K562 (cell line): Measurements from ENCODE around the gene STXBP5L. TPM values are rescaled to one million over a fixed set of nuclear protein-coding genes. Genes with fewer than 3 reads are reported as not detected.

ENCODE experiments used
- ATAC-seq: fragments of 200-7000 bp; cut with Tn5 transposase; 3 replicates; pipeline ENCODE4 v1.9.1; 2020; ENCODE audit warnings: moderate library complexity
- Bru-seq: library from RNA; stranded (reverse); fragments of 400-500 nt; gene quantifications from one replicate; lab custom pipeline; 2021; lab: Mats Ljungman, UMichigan
- BruChase-seq, 2 experiments: library from RNA; stranded (reverse); fragments of 400-500 nt; gene quantifications; one replicate each; lab custom pipeline; 2021; lab: Mats Ljungman, UMichigan
- BruUV-seq: library from RNA; stranded (reverse); fragments of 400-500 nt; replicated peaks from 2 replicates; lab custom pipeline; 2021; lab: Mats Ljungman, UMichigan
- CTCF ChIA-PET: fragments of 300-600 bp; formaldehyde crosslinking; extraction: SDS; loops from one replicate; lab custom pipeline; 2021; ENCODE audit warnings: low intra/inter-chr PET ratio; lab: Yijun Ruan, JAX
- POLR2A ChIA-PET: fragments of 300-600, 350-650 bp; sonication (Branson Sonifier 250); formaldehyde crosslinking; extraction: SDS; loops from one replicate; lab custom pipeline; 2021; ENCODE audit warnings: antibody characterized with exemption, inconsistent platforms; lab: Yijun Ruan, JAX
- DNase-seq, 4 experiments: peaks; one replicate each; pipeline versions ENCODE4 v3.0.0 to v3.0.0-alpha.2; 2011 to 2018; ENCODE audit warnings: low spot score in 3 of 4, mixed read lengths in 3 of 4; ENCODE audit errors: extremely low read depth in 1 of 4
- FAIRE-seq: peaks from 2 replicates; lab custom pipeline; 2011; peaks lifted over from hg19 to GRCh38; lab: Jason Lieb, UNC
- H2AFZ ChIP-seq: 2 replicates; pipeline ENCODE4 v1.6.0; 2011; ENCODE audit warnings: low read depth, low read length, control low read depth, inconsistent platforms
- H3K27ac ChIP-seq: fragments of 200-600 bp; 3 replicates; pipeline ENCODE4 v1.8.0; 2011; ENCODE audit warnings: low read depth, mild to moderate bottlenecking, control low read depth, inconsistent platforms, low read length, moderate library complexity, mixed read lengths; ENCODE audit errors: extremely low read depth
- H3K27me3 ChIP-seq, 2 experiments: fragments of 300-600 bp in 1 of 2; 2 replicates in 1 of 2; 3 replicates in 1 of 2; pipeline versions ENCODE4 v1.6.0 to v1.8.0; 2011; ENCODE audit warnings: inconsistent platforms in 2 of 2, low read length in 2 of 2, mild to moderate bottlenecking in 1 of 2, mixed read lengths in 1 of 2, moderate library complexity in 1 of 2; ENCODE audit not compliant: control insufficient read depth in 2 of 2, insufficient read depth in 2 of 2
- H3K36me3 ChIP-seq: fragments of 300-600 bp; 3 replicates; pipeline ENCODE4 v1.8.0; 2011; ENCODE audit warnings: mild to moderate bottlenecking, low read length, inconsistent platforms; ENCODE audit not compliant: control insufficient read depth, insufficient read depth
- H3K4me1 ChIP-seq, 2 experiments: fragments of 200-600 bp in 1 of 2; replicated peaks in 1 of 2; 2 replicates in 1 of 2; 3 replicates in 1 of 2; pipeline versions ENCODE4 v1.5.1 to v1.8.0; 2011; ENCODE audit warnings: inconsistent platforms in 2 of 2, low read length in 2 of 2, mild to moderate bottlenecking in 1 of 2, mixed read lengths in 1 of 2, moderate library complexity in 1 of 2; ENCODE audit not compliant: control insufficient read depth in 2 of 2, insufficient read depth in 2 of 2
- H3K4me2 ChIP-seq: 2 replicates; pipeline ENCODE4 v1.6.1; 2011; ENCODE audit warnings: low read length, control low read depth, inconsistent platforms, mixed read lengths; ENCODE audit not compliant: insufficient read depth
- H3K4me3 ChIP-seq: fragments of 200-600 bp; sonication (generic), shearing (Covaris generic); 2 replicates; pipeline ENCODE4 v1.5.1; 2016; ENCODE audit warnings: control low read depth, inconsistent platforms
- H3K79me2 ChIP-seq: fragments of 200-600 bp; 3 replicates; pipeline ENCODE4 v1.8.0; 2011; ENCODE audit warnings: low read length, inconsistent platforms; ENCODE audit not compliant: control insufficient read depth, insufficient read depth
- H3K9ac ChIP-seq, 2 experiments: 2 replicates each; pipeline versions ENCODE4 v1.6.0 to v1.6.1; 2011; ENCODE audit warnings: low read depth in 2 of 2, low read length in 2 of 2, control low read depth in 1 of 2, inconsistent platforms in 1 of 2, mild to moderate bottlenecking in 1 of 2, mixed read lengths in 1 of 2; ENCODE audit not compliant: insufficient read depth in 1 of 2
- H3K9me1 ChIP-seq: one replicate; pipeline ENCODE4 v1.6.0; 2011; ENCODE audit warnings: inconsistent platforms, mild to moderate bottlenecking, low read length, moderate library complexity; ENCODE audit not compliant: control insufficient read depth, insufficient read depth
- H3K9me3 ChIP-seq: replicated peaks from 2 replicates; pipeline ENCODE4 v1.5.1; 2011; ENCODE audit warnings: low read depth, low read length, inconsistent platforms; ENCODE audit not compliant: control insufficient read depth, insufficient read depth
- H4K20me1 ChIP-seq: replicated peaks from 2 replicates; pipeline ENCODE4 v1.6.1; 2011; ENCODE audit warnings: low read length, inconsistent platforms, mixed read lengths; ENCODE audit not compliant: control insufficient read depth, insufficient read depth
- ATF1 ChIP-seq, 2 experiments: fragments of 450-650 bp in 1 of 2; IDR thresholded peaks; 2 replicates each; pipeline ENCODE4 v1.6.1; 2016; ENCODE audit warnings: missing compliant biosample characterization in 1 of 2, missing genetic modification characterization in 1 of 2
- CXXC5 ChIP-seq: fragments of 250-450 bp; sonication (Bioruptor Pico); IDR thresholded peaks from 2 replicates; pipeline ENCODE4 v1.8.0; 2022; ENCODE audit warnings: inconsistent platforms, mild to moderate bottlenecking, moderate library complexity
- EGR1 ChIP-seq: fragments of 450-650 bp; conservative IDR thresholded peaks from 2 replicates; pipeline ENCODE4 v1.6.1; 2017; ENCODE audit warnings: mild to moderate bottlenecking
- EHMT2 ChIP-seq: fragments of 450-650 bp; IDR thresholded peaks from 2 replicates; pipeline ENCODE4 v1.6.1; 2018; ENCODE audit warnings: antibody characterized with exemption
- MAZ ChIP-seq, 2 experiments: fragments of 450-650 bp in 1 of 2; sonication (generic) in 1 of 2; formaldehyde crosslinking; IDR thresholded peaks in 1 of 2; conservative IDR thresholded peaks in 1 of 2; 2 replicates each; pipeline versions ENCODE4 v1.4.0 to v1.5.0; 2020; ENCODE audit warnings: mild to moderate bottlenecking in 1 of 2, missing genetic modification reagents in 1 of 2
- MIER1 ChIP-seq: fragments of 450-650 bp; IDR thresholded peaks from 2 replicates; pipeline ENCODE4 v1.6.1; 2016; ENCODE audit warnings: antibody characterized with exemption, mild to moderate bottlenecking, low read depth
- PKNOX1 ChIP-seq: fragments of 450-650 bp; IDR thresholded peaks from 2 replicates; pipeline ENCODE4 v1.6.1; 2016
- POLR2AphosphoS5 ChIP-seq: IDR thresholded peaks from 2 replicates; pipeline ENCODE4 v1.6.1; 2011; ENCODE audit warnings: mild to moderate bottlenecking, low read depth, low read length, moderate library complexity; ENCODE audit not compliant: control insufficient read depth, insufficient read depth
- SMAD1 ChIP-seq: fragments of 150-350 bp; IDR thresholded peaks from 2 replicates; pipeline ENCODE4 v1.6.1; 2014; ENCODE audit warnings: low read length, low read depth; ENCODE audit not compliant: partially characterized antibody
- TFAP4 ChIP-seq: sonication (generic); formaldehyde crosslinking; IDR thresholded peaks from 2 replicates; pipeline ENCODE4 v1.8.0; 2022; ENCODE audit warnings: missing genetic modification reagents, mild to moderate bottlenecking, moderate library complexity, borderline replicate concordance
- WGBS: fragments of 100-300 bp; shearing (Covaris generic); methylation state at CpG from one replicate; pipeline ENCODE4 v1.1.6; 2016; ENCODE audit warnings: low coverage, mixed read lengths; ENCODE audit not compliant: insufficient coverage; ENCODE audit errors: missing lambda C conversion rate; 5-methylcytosine and 5-hydroxymethylcytosine counted together
- in situ Hi-C: fragments of 300-500 bp; cut with MboI; formaldehyde crosslinking; loops from 4 replicates; pipeline ENCODE4 v1.15.0; 2018; ENCODE audit warnings: inconsistent platforms, mixed read lengths
- intact Hi-C: fragments of 100-400 bp; cut with micrococcal nuclease; formaldehyde crosslinking; loops from 2 replicates; pipeline ENCODE4 v1.14.2; 2022
- long read RNA-seq, 3 experiments: library from polyadenylated mRNA in 2 of 3; library from RNA in 1 of 3; unstranded in 2 of 3; stranded (forward) in 1 of 3; transcript quantifications; one replicate each; pipeline ENCODE4 v2.0.0, GENCODE V29; 2019 to 2022
- polyA minus RNA-seq, 3 experiments: library from RNA; depleted of rRNA, polyadenylated mRNA; stranded (reverse); fragments of >200 nt; gene quantifications; 2 replicates each; pipeline ENCODE4 v1.2.3, GENCODE V29; 2011
- polyA plus RNA-seq, 8 experiments: library from polyadenylated mRNA; depleted of rRNA in 4 of 8; stranded (reverse) in 5 of 8; unstranded in 3 of 8; fragments of >200 nt; fragmentation: Nextera tagmentation in 2 of 8; fragmentation: Illumina TruSeq in 1 of 8; extraction: Ambion mirVana in 2 of 8; extraction: Trizol in 1 of 8; gene quantifications; 2 replicates each; pipeline versions ENCODE4 v1.2.1 to v1.2.3, GENCODE V29; 2011 to 2014; ENCODE audit warnings: inconsistent platforms in 1 of 8, missing spikeins in 1 of 8
- total RNA-seq, 7 experiments: library from RNA; depleted of rRNA in 6 of 7; stranded (reverse); fragments of >200 nt in 6 of 7; fragmentation: Illumina TruSeq in 2 of 7; extraction: Trizol in 2 of 7; gene quantifications; 2 replicates each; pipeline versions ENCODE4 v1.2.1 to v1.2.3, GENCODE V29; 2011 to 2021; ENCODE audit warnings: low replicate concordance in 1 of 7
- TF ChIP-seq, protein P1 (sequence below), 2 experiments: fragments of 450-650 bp; conservative IDR thresholded peaks; 2 replicates each; pipeline ENCODE4 v1.6.1; 2017; ENCODE audit warnings: mild to moderate bottlenecking in 2 of 2, moderate library complexity in 2 of 2

The STXBP5L gene
- 0.05 TPM in 1 of 2 replicates, not detected in the other for total RNA-seq (2011; cell fraction: chromatin; rRNA removed; ENCODE audit: low replicate concordance)
- not detected in 2 replicates for total RNA-seq (2011; cell fraction: nucleolus; rRNA removed)
- not detected in 2 replicates for total RNA-seq (2011; cell fraction: nucleoplasm; rRNA removed)
- total RNA-seq (2014; rRNA removed): not detected in 2 replicates
- not detected in 2 replicates for total RNA-seq (2014; rRNA removed; fragmentation: Illumina TruSeq; extraction: Trizol)
- total RNA-seq (2015; rRNA removed; fragmentation: Illumina TruSeq; extraction: Trizol): not detected in 2 replicates
- total RNA-seq (2021): not detected in 2 replicates
- 0.01 and 0.04 TPM in 2 replicates for polyA plus RNA-seq (2011; rRNA removed)
- polyA plus RNA-seq (2011; cell fraction: cytosol; rRNA removed): not detected in 2 replicates
- polyA plus RNA-seq (2011; cell fraction: nucleus; rRNA removed): not detected in 2 replicates
- 0.08 and 0.22 TPM in 2 replicates for polyA plus RNA-seq (2012)
- not detected in 2 replicates for polyA plus RNA-seq (2014; fragmentation: Illumina TruSeq; extraction: Trizol)
- under 1 TPM; 0.03 TPM for polyA plus RNA-seq (2014; fragmentation: Nextera tagmentation; extraction: Ambion mirVana)
- polyA plus RNA-seq (2014; rRNA removed): not detected in 2 replicates
- polyA minus RNA-seq (2011; rRNA and poly(A)+ RNA removed): not detected in 2 replicates
- polyA minus RNA-seq (2011; cell fraction: cytosol; rRNA and poly(A)+ RNA removed): not detected in 2 replicates
- 0.11 TPM in 1 of 2 replicates, not detected in the other for polyA minus RNA-seq (2011; cell fraction: nucleus; rRNA and poly(A)+ RNA removed)
- percentile 17 among the genes with signal in this experiment for Bru-seq, nascent RNA
- BruChase-seq, experiment 1, labeled RNA remaining after a 2-hour chase: percentile 14 among the genes with signal in this experiment
- percentile 14 among the genes with signal in this experiment for BruChase-seq, experiment 2, labeled RNA remaining after a 6-hour chase
- long read RNA-seq, experiment 1, partial matches to known transcripts: 1 of 7 reads
- long read RNA-seq, experiment 1, other reads (novel, unspliced or antisense): 6 of 7 reads
- long read RNA-seq, experiment 2, partial matches to known transcripts: 0 of 1 reads
- long read RNA-seq, experiment 2, other reads (novel, unspliced or antisense): 1 of 1 reads
- long read RNA-seq, experiment 3: 0 reads

GRCh38 chr3:120908030-120908794 is at the start of gene STXBP5L:
Gene STXBP5L (plus strand): TSS chr3:120908205. CDS start chr3:120909579, 1,374 bp downstream.
- H3K9me1 ChIP-seq: no peaks in the 10 kb centered on the region
- BruUV-seq: no TSS peak
- intact Hi-C loops (loop anchor here (10.0 kb wide), 1 partner anchor 293 kb away; no protein-coding TSS in a partner anchor), in situ Hi-C loops (no loop called here)
- H3K4me1 ChIP-seq: peaks cover 0 to 9% of the 10 kb centered on the region in 2 experiments; a peak in 2 of 5 replicates
- no peaks in the 10 kb centered on the region for H3K9me3 ChIP-seq
- POLR2A ChIA-PET: interaction anchor here (0.7 kb wide), 1 partner anchor 132 kb away, joined by 3 read pairs; no protein-coding TSS in a partner anchor
- H3K27ac ChIP-seq: no peak within 1 kb of the TSS
- no peaks in the 10 kb centered on the region for H4K20me1 ChIP-seq
- ATAC-seq (peak; percentile 100), FAIRE-seq (peak; percentile 59), DNase-seq (peak; percentile 78 to 88 (median 82))
- H2AFZ ChIP-seq: 0 out of 2 replicates have a peak within 1 kb of the TSS, but pooled peaks have one; percentile 44
- peak within 1 kb of the TSS; percentile 69 for H3K4me2 ChIP-seq
- CTCF ChIA-PET: no interaction called here
- peaks cover 0 to 6% of the 10 kb centered on the region in 2 experiments; a peak in 1 of 5 replicates for H3K27me3 ChIP-seq
- no peaks in the 10 kb centered on the region for H3K79me2 ChIP-seq
- WGBS: 4% methylated on average over 9 of the region's 83 CpGs
- no peaks in the 10 kb centered on the region for H3K36me3 ChIP-seq
- peak within 1 kb of the TSS; percentile 33 for H3K4me3 ChIP-seq
- H3K9ac ChIP-seq: peak within 1 kb of the TSS in 1 of 2 experiments; percentile 37; a peak in 2 of 4 replicates
- TF ChIP-seq EGR1 (peak; percentile 66), MIER1 (peak; percentile 89), CXXC5 (CRISPR knock-in tag) (peak; percentile 45; the same call in 1 of the 2 replicates), SMAD1 (no peak), MAZ (CRISPR knock-in tag; conservative IDR thresholded peaks at IDR 0.05 in 1 of 2, IDR thresholded peaks at IDR 0.05 in 1 of 2) (peak in 1 of 2 experiments; percentile 70; a peak in 2 of 4 replicates), EHMT2 (peak; percentile 93), TFAP4 (CRISPR knock-in tag) (peak; percentile 54; the same call in 1 of the 2 replicates), PKNOX1 (0 out of 2 replicates have a peak, but pooled peaks have one; percentile 5), POLR2AphosphoS5 (no peak), ATF1 (CRISPR knock-in tag; IDR thresholded peaks at IDR 0.05) (no peak), ATF1 (tag; IDR thresholded peaks at IDR 0.05) (peak; percentile 28; the same call in 1 of the 2 replicates)
- TF ChIP-seq, protein P1, sequence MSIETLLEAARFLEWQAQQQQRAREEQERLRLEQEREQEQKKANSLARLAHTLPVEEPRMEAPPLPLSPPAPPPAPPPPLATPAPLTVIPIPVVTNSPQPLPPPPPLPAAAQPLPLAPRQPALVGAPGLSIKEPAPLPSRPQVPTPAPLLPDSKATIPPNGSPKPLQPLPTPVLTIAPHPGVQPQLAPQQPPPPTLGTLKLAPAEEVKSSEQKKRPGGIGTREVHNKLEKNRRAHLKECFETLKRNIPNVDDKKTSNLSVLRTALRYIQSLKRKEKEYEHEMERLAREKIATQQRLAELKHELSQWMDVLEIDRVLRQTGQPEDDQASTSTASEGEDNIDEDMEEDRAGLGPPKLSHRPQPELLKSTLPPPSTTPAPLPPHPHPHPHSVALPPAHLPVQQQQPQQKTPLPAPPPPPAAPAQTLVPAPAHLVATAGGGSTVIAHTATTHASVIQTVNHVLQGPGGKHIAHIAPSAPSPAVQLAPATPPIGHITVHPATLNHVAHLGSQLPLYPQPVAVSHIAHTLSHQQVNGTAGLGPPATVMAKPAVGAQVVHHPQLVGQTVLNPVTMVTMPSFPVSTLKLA (conservative IDR thresholded peaks at IDR 0.05): 0 out of 4 replicates have a peak, but pooled peaks of 1 of the 2 experiments have one; percentile 30
